DND-41 (cell line): ENCODE results near the gene PTPN12.

ENCODE experiments used
- EZH2 ChIP-seq: IDR thresholded peaks from 3 replicates; pipeline ENCODE4 v1.6.1; 2012; ENCODE audit warnings: borderline replicate concordance, low read depth, mild to moderate bottlenecking, moderate library complexity, low read length, inconsistent platforms; ENCODE audit not compliant: severe bottlenecking
- TF ChIP-seq, protein P1 (sequence below): IDR thresholded peaks from 2 replicates; pipeline ENCODE4 v1.5.1; 2012; ENCODE audit warnings: borderline replicate concordance, low read length, moderate library complexity, mild to moderate bottlenecking; ENCODE audit not compliant: poor library complexity, severe bottlenecking; ENCODE audit errors: extremely low read depth

DNA sequence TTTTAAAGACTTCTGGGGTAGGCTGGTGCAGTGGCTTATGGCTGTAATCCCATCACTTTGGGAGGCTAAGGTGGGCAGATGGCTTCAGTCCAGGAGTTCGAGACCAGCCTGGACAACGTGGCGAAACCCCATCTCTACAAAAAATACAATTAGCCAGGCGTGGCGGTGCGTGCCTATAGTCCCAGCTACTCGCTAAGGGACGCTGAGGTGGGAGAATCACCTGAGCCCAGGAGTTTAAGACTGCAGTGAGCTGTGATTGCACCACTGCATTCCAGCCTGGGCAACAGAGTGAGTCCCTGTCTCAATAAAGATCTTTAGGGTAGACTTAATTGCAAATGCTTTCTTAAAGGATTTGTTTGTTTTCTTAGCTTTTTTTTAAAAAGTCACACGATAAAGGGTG lies 29.3 kb downstream of the PTPN12 start:
- TF ChIP-seq, protein P1, sequence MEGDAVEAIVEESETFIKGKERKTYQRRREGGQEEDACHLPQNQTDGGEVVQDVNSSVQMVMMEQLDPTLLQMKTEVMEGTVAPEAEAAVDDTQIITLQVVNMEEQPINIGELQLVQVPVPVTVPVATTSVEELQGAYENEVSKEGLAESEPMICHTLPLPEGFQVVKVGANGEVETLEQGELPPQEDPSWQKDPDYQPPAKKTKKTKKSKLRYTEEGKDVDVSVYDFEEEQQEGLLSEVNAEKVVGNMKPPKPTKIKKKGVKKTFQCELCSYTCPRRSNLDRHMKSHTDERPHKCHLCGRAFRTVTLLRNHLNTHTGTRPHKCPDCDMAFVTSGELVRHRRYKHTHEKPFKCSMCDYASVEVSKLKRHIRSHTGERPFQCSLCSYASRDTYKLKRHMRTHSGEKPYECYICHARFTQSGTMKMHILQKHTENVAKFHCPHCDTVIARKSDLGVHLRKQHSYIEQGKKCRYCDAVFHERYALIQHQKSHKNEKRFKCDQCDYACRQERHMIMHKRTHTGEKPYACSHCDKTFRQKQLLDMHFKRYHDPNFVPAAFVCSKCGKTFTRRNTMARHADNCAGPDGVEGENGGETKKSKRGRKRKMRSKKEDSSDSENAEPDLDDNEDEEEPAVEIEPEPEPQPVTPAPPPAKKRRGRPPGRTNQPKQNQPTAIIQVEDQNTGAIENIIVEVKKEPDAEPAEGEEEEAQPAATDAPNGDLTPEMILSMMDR: no peak
- TF ChIP-seq EZH2: no peak
